Measurements from ENCODE around the gene RNF220. TPM values are rescaled to one million over a fixed set of nuclear protein-coding genes. Genes with fewer than 3 reads are reported as not detected.

RNF220 gene
- total RNA-seq, 1 experiment from 2014 or later: 62.5 TPM

- no peak for DNase-seq
- Histone ChIP-seq H3K4me3 (no peak overlapping the region), H3K27me3 (peaks cover 14% of the 10 kb centered on the region; the same call in 1 of the 2 replicates), H3K36me3 (no peaks in the 10 kb centered on the region), H3K9me3 (no peaks in the 10 kb centered on the region)
Observed at GRCh38 chr1:44401256-44402228, 3.5 kb upstream of the RNF220 start.

- DNase-seq: peak; percentile 58
- Histone ChIP-seq H3K4me3 (peak overlapping the region; percentile 77), H3K27me3 (no peaks in the 10 kb centered on the region), H3K9me3 (no peaks in the 10 kb centered on the region), H3K36me3 (no peaks in the 10 kb centered on the region)
Observed at GRCh38 chr1:44405798-44406736, 1.0 kb downstream of the RNF220 start.

GRCh38 chr1:44406737-44407429, 1.8 kb downstream of the RNF220 start:
- Histone ChIP-seq H3K4me3 (peak overlapping the region; percentile 77), H3K9me3 (no peaks in the 10 kb centered on the region), H3K36me3 (no peaks in the 10 kb centered on the region), H3K27me3 (no peaks in the 10 kb centered on the region)
- no peak for DNase-seq

DNA sequence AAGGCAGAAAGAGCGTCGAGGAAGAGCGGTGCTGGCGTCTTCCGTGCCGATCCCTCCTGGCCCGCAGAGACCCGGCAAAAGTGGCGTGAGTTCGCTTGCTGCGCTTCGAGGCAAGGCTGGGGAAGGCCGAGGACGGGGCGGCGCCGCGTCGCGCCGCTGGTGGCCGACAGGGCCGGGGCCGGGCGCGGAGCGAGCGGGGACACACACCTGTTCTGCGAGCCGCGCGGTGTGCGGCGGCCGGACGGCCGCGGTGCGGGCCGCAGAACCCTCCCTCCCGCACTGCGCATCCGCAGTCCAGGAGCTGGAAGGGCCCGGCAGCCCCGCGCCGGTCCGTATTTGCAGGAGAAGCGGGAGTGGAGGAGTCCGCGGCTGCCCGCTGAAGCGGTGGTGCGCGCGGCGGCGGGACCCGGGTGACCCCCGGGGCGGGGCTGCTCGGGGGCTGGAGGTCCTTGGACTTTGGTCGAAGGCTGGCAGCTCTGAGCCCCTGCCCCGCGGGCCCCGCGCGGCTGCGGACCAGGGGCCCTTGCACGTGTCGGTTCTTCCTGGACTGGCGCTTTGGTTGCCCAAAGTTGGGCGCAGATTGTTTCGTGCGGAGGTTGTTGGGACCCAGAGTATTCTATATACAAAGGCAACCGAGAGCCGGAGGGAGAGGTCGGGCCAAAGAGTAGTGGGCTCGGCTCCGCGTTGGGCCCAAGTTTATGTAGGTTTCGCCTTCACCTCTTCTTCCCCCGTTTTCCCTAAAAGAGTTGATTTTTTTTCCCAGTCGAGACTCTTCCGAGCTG, 2.6 kb downstream of the RNF220 start:
- DNase-seq: no peak
- Histone ChIP-seq H3K9me3 (no peaks in the 10 kb centered on the region), H3K36me3 (no peaks in the 10 kb centered on the region), H3K27me3 (no peaks in the 10 kb centered on the region), H3K4me3 (no peak overlapping the region)

DNA sequence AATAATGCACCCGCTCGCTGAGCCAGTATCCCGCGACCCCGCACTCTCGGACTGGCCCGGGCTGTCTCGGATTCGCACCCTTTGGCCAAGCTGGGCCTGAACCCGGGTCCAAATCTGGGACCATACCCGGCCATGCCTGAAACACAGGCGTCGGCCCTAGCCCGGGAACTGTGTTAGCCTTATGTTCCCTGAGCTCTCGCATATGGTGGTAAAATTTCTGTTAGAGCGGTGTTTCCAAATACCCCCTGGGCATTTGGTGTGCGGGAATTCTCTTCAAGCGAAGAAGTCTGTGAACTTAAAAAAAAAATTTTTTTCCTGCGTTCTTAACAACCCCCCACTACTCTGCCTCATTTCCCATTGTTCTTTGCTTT, 3.1 kb downstream of the RNF220 start:
- no peaks in the 10 kb centered on the region for H3K36me3 ChIP-seq
- no peak overlapping the region for H3K4me3 ChIP-seq
- no peak for DNase-seq

DNA sequence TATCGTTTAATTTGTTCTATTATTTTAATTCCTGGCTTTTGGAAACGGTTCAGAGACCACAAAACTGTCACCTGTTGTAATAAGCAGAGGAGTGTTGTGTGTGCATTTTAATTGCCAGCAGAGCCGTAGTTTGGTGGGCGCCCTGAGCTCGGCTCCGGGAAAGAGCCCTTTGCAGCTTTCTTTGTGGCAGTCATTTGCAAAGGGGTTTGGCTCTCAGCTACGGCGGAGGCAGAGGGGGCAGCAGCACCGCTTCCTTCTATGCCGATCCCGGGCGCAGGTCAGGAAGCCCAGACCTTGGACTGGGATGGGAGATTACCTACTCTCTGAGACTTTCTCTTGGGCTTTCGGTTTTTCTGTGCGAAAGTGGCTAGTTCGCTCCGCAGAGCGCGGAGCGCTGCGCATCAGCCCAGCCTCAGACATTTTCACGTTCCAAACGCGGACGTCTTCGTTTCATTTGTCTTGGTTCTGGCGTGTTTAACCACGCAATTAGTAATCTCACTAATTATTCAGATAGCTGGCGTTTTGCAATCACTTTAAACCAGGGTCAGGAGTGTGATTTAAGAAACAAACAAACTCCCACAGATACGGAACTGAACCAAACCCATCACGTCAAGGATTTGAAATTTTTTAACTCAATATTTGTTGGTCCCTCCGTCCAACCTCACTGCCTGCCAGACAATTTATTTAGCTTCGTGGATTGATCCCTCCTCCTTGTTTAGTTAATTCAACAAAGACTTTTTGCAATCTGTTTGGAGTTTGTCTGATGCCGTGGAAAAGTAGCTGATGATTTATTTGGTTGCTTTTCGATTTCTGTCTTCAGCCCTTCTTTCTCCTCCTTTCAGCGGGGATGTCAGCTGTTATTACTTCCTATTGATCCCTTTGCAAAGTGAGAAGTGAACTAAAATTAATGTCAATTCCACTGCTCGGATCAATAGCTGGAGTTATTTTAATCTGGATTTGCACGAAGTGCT, 3.9 kb downstream of the RNF220 start:
- DNase-seq: no peak
- Histone ChIP-seq H3K4me3 (no peak overlapping the region), H3K27me3 (no peaks in the 10 kb centered on the region), H3K9me3 (no peaks in the 10 kb centered on the region), H3K36me3 (no peaks in the 10 kb centered on the region)

More for the DNA sequence above, 3.1 kb downstream of the RNF220 start:
- no peaks in the 10 kb centered on the region for H3K9me3 ChIP-seq
- no peaks in the 10 kb centered on the region for H3K27me3 ChIP-seq

DNA sequence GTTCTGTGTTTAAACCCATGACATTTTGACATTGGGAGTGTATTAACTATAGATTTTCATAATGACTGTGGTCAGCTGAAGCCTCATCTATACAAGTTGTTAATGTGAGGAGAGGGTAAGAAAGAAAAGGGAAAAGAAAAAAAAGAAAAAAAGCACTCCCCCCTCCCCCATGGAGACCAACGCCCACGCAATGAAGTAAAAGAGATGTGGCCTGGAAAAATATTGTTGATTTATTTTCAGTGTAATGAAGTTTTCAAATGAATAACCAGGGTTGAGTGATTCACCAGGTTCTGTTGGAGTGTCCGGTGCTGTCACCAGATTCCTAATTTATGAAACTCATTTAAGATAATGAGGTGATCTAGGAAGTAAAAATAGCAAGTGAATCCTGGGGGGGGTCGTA, 4.7 kb downstream of the RNF220 start:
- Histone ChIP-seq H3K4me3 (no peak overlapping the region), H3K27me3 (no peaks in the 10 kb centered on the region), H3K36me3 (no peaks in the 10 kb centered on the region), H3K9me3 (no peaks in the 10 kb centered on the region)
- DNase-seq: no peak

- DNase-seq: no peak
Observed at GRCh38 chr1:44411861-44412260, 6.8 kb downstream of the RNF220 start.

GRCh38 chr1:44412601-44413000, 7.5 kb downstream of the RNF220 start:
- H3K4me3 ChIP-seq: no peak overlapping the region
- H3K36me3 ChIP-seq: no peaks in the 10 kb centered on the region
- H3K27me3 ChIP-seq: no peaks in the 10 kb centered on the region
- no peaks in the 10 kb centered on the region for H3K9me3 ChIP-seq
- no peak for DNase-seq

More at GRCh38 chr1:44411861-44412260, 6.8 kb downstream of the RNF220 start:
- no peak overlapping the region for H3K4me3 ChIP-seq
- H3K36me3 ChIP-seq: no peaks in the 10 kb centered on the region
- H3K9me3 ChIP-seq: no peaks in the 10 kb centered on the region
- no peaks in the 10 kb centered on the region for H3K27me3 ChIP-seq

DNA sequence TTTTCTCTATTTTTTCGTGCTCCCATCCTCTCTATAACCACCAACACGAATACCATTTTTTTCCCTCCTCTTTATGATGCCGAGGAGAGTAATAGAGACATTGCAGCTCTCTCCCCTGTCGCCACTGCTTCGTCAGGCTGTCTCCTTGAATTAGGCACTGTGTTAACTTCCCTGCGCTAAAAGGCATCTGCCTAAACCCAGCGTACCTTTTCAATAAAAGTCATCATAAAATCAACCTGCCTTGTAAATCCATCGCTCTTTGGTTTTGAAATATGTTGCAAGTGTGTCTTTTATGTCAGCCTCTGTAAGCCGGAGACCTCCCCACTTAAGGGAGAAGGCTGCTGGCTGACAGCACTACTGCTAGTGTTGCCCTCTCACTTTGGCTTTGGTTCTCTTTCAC, 8.7 kb downstream of the RNF220 start:
- no peak for DNase-seq
- H3K27me3 ChIP-seq: no peaks in the 10 kb centered on the region
- no peaks in the 10 kb centered on the region for H3K36me3 ChIP-seq
- H3K4me3 ChIP-seq: no peak overlapping the region
- no peaks in the 10 kb centered on the region for H3K9me3 ChIP-seq

DNA sequence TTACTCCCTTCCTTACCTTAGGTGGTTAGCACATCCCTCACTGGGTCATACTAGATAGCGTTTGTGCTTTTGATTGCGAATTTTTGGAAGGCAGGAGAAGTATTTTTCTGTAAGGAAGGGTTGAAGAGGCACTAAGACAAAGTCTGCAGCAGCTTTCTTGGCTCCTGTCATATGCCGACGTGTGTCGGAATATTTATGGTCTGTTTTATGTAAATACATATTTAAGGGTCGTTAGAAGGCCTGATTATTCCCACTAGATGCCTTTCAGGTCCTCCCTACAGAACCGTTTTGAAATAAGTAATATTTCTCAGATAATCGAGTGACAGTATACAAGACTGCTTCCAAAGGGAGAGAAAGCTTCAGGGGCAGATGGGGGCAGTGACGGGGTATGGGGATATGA, 10.0 kb downstream of the RNF220 start:
- Histone ChIP-seq H3K27me3 (no peaks in the 10 kb centered on the region), H3K36me3 (no peaks in the 10 kb centered on the region), H3K4me3 (no peak overlapping the region), H3K9me3 (no peaks in the 10 kb centered on the region)
- DNase-seq: no peak

- no peak for DNase-seq
- H3K27me3 ChIP-seq: no peaks in the 10 kb centered on the region
Observed at GRCh38 chr1:44416408-44416807, 11.4 kb downstream of the RNF220 start.

DNA sequence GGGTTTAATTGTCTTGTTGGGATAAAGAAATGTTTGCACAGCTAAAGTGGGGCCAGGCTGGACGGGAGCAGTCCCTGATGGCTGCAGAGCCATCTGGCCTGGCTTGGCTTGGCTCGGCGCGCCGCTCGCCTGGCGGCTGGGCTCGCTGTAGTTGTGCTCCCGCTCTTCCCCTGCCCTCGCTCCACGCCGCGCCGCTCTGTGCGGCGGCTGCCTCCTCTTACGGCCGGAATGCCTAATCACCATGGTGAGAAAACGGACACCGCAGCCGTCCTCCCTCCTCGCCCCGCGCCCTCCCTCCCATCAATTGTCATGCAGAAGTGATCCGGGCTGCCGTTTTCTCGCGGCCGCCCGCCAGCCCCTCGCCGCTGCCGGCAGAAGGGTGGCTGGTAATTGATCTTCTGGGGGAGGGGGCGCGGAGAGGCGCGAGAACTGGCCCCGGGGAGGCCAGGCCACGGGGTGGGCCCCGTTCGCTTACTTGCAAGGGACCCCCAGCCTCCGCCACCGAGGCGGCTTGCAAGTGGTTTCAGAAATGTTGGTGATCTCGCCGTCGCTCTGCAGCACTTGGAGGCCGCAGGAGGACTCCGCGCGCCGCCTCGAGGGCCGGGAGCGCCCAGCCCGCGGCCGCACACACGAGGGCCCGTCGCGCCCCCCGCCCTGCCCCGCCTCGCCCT, 12.4 kb downstream of the RNF220 start:
- no peak for DNase-seq
- Histone ChIP-seq H3K4me3 (no peak overlapping the region), H3K27me3 (no peaks in the 10 kb centered on the region), H3K9me3 (no peaks in the 10 kb centered on the region), H3K36me3 (no peaks in the 10 kb centered on the region)

More at GRCh38 chr1:44416408-44416807, 11.4 kb downstream of the RNF220 start:
- H3K36me3 ChIP-seq: no peaks in the 10 kb centered on the region
- no peak overlapping the region for H3K4me3 ChIP-seq
- H3K9me3 ChIP-seq: no peaks in the 10 kb centered on the region

DNA sequence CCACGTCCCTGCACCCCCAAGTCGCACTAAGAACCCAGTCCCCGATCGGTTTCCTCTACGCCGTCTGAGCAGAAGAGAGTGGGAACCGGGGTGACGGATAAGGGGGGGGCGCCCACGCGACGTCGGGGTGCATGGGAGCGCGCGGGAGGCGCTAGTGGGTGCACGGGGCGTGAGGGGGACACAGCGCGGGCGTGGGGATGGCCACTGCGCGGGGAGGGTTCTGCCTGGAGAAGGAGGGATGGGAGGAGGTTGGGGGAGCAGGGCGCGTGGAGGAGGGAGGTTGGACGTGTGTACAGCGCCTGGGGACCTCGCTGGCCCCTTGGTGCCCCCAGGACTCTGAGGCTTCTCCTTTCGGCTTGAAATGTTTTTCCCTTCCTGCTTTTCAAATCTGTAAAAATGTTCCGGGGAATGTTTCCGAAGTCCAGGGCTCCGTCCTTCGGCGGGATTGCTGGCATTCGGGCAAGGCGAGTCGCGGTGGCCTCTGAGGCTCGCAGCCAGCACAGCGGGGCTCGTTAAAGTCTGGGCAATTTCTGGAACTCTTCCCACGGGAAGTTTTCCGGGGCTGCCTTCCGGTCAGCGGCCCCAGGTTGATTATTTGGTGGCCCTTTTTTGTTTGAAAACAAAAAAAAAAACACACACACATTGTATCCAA, 13.1 kb downstream of the RNF220 start:
- no peak overlapping the region for H3K4me3 ChIP-seq
- DNase-seq: no peak
- H3K9me3 ChIP-seq: no peaks in the 10 kb centered on the region
- H3K27me3 ChIP-seq: no peaks in the 10 kb centered on the region
- H3K36me3 ChIP-seq: no peaks in the 10 kb centered on the region
